SK-N-SH (cell line): Measurements from ENCODE around the gene GTF2E1. TPM values are rescaled to one million over a fixed set of nuclear protein-coding genes. Genes with fewer than 3 reads are reported as not detected.

Experiments
- CTCF ChIA-PET: fragments of 300-600, 350-600 bp; formaldehyde crosslinking; extraction: SDS; loops from one replicate; lab custom pipeline; 2021; lab: Yijun Ruan, JAX
- POLR2A ChIA-PET: fragments of 350-600 bp; sonication (Branson Sonifier 250); formaldehyde crosslinking; extraction: SDS; loops from one replicate; lab custom pipeline; 2020; ENCODE audit warnings: antibody characterized with exemption, inconsistent platforms; lab: Yijun Ruan, JAX
- DNase-seq: peaks from one replicate; pipeline ENCODE4 v3.0.0; 2012
- H2AFZ ChIP-seq: fragments of 200-600 bp; sonication (generic); 2 replicates; pipeline ENCODE4 v1.8.1; 2016; ENCODE audit warnings: antibody characterized with exemption, mild to moderate bottlenecking, low read depth
- H3F3A ChIP-seq: fragments of 200-600 bp; sonication (generic); replicated peaks from 2 replicates; pipeline ENCODE3; 2016; ENCODE audit warnings: antibody characterized with exemption, mild to moderate bottlenecking; ENCODE audit not compliant: insufficient read depth
- H3K27ac ChIP-seq, 2 experiments: fragments of 200-500 bp in 1 of 2; fragments of 200-600 bp in 1 of 2; sonication (Bioruptor generic) in 1 of 2; sonication (generic), shearing (Covaris generic) in 1 of 2; 2 replicates each; pipeline versions ENCODE4 v1.5.1 to v1.6.1; 2014 to 2016; ENCODE audit warnings: low read depth in 2 of 2, inconsistent platforms in 1 of 2, low read length in 1 of 2, mild to moderate bottlenecking in 1 of 2, mixed read lengths in 1 of 2
- H3K27me3 ChIP-seq: fragments of 200-600 bp; sonication (generic), shearing (Covaris generic); 2 replicates; pipeline ENCODE4 v1.6.1; 2016; ENCODE audit warnings: mixed run types; ENCODE audit not compliant: insufficient read depth
- H3K36me3 ChIP-seq, 2 experiments: fragments of 200-500 bp in 1 of 2; fragments of 200-600 bp in 1 of 2; sonication (Bioruptor generic) in 1 of 2; sonication (generic) in 1 of 2; replicated peaks in 1 of 2; 2 replicates each; pipeline versions ENCODE3 to v1.5.1; 2014 to 2016; ENCODE audit warnings: low read length in 1 of 2, mild to moderate bottlenecking in 1 of 2; ENCODE audit not compliant: insufficient read depth in 2 of 2, control insufficient read depth in 1 of 2
- H3K4me1 ChIP-seq, 2 experiments: fragments of 200-500 bp in 1 of 2; fragments of 200-600 bp in 1 of 2; sonication (Bioruptor generic) in 1 of 2; sonication (generic), shearing (Covaris generic) in 1 of 2; 2 replicates each; pipeline versions ENCODE4 v1.5.1 to v1.6.1; 2014 to 2016; ENCODE audit warnings: low read depth in 1 of 2, low read length in 1 of 2, mixed run types in 1 of 2; ENCODE audit not compliant: insufficient read depth in 2 of 2, control insufficient read depth in 1 of 2
- H3K4me2 ChIP-seq: fragments of 200-600 bp; sonication (generic), shearing (Covaris generic); 2 replicates; pipeline ENCODE4 v1.6.1; 2017; ENCODE audit warnings: mixed run types
- H3K4me3 ChIP-seq, 2 experiments: fragments of 200-500 bp in 1 of 2; fragments of 200-600 bp in 1 of 2; sonication (Bioruptor generic) in 1 of 2; sonication (generic), shearing (Covaris generic) in 1 of 2; 2 replicates each; pipeline versions ENCODE4 v1.5.1 to v1.8.1; 2014 to 2016; ENCODE audit warnings: low read depth in 2 of 2, inconsistent platforms in 1 of 2, low read length in 1 of 2, mild to moderate bottlenecking in 1 of 2, mixed read lengths in 1 of 2, moderate library complexity in 1 of 2
- H3K79me2 ChIP-seq: fragments of 200-600 bp; sonication (generic); 2 replicates; pipeline ENCODE4 v1.8.1; 2017; ENCODE audit warnings: mild to moderate bottlenecking; ENCODE audit not compliant: insufficient read depth
- H3K9ac ChIP-seq: fragments of 200-600 bp; sonication (generic); 2 replicates; pipeline ENCODE4 v1.6.1; 2017; ENCODE audit warnings: mixed run types
- H3K9me2 ChIP-seq: fragments of 200-600 bp; sonication (generic); 2 replicates; pipeline ENCODE4 v1.6.1; 2017; ENCODE audit warnings: mixed run types
- H3K9me3 ChIP-seq: fragments of 200-600 bp; sonication (generic); 2 replicates; pipeline ENCODE4 v1.6.1; 2017; ENCODE audit warnings: mixed run types, mild to moderate bottlenecking, moderate library complexity
- H4K20me1 ChIP-seq: fragments of 200-600 bp; sonication (generic); 2 replicates; pipeline ENCODE4 v1.6.1; 2017; ENCODE audit warnings: mild to moderate bottlenecking, mixed run types; ENCODE audit not compliant: insufficient read depth
- ELF1 ChIP-seq: IDR thresholded peaks from 2 replicates; pipeline ENCODE4 v1.4.0; 2012
- EP300 ChIP-seq, 2 experiments: IDR thresholded peaks; 2 replicates each; pipeline versions ENCODE4 v1.4.0 to v1.6.1; 2012; ENCODE audit warnings: borderline replicate concordance in 1 of 2, low read depth in 1 of 2, low read length in 1 of 2
- FOXM1 ChIP-seq: IDR thresholded peaks from 2 replicates; pipeline ENCODE4 v1.4.0; 2012; ENCODE audit warnings: low read depth, mild to moderate bottlenecking
- GATA2 ChIP-seq: sonication (generic); formaldehyde crosslinking; IDR thresholded peaks from 2 replicates; pipeline ENCODE4 v1.5.0; 2020; ENCODE audit warnings: mild to moderate bottlenecking, missing genetic modification reagents
- NRF1 ChIP-seq: IDR thresholded peaks from 2 replicates; pipeline ENCODE4 v1.6.1; 2012; ENCODE audit warnings: low read depth, mild to moderate bottlenecking, low read length
- POLR2AphosphoS5 ChIP-seq: IDR thresholded peaks from 2 replicates; pipeline ENCODE4 v1.6.1; 2012; ENCODE audit warnings: low read depth, low read length
- RAD21 ChIP-seq: IDR thresholded peaks from 2 replicates; pipeline ENCODE4 v1.6.1; 2012; ENCODE audit warnings: mild to moderate bottlenecking, low read length
- RCOR1 ChIP-seq: fragments of 150-350 bp; IDR thresholded peaks from 2 replicates; pipeline ENCODE4 v1.6.1; 2017; ENCODE audit warnings: antibody characterized with exemption, low read length
- RFX5 ChIP-seq: IDR thresholded peaks from 2 replicates; pipeline ENCODE4 v1.6.1; 2012; ENCODE audit warnings: mild to moderate bottlenecking, improper control_type of control experiment, low read length
- RXRA ChIP-seq: IDR thresholded peaks from 2 replicates; pipeline ENCODE4 v1.4.0; 2012; ENCODE audit warnings: low read depth, mild to moderate bottlenecking, borderline replicate concordance
- SIN3A ChIP-seq: IDR thresholded peaks from 2 replicates; pipeline ENCODE4 v1.6.1; 2012; ENCODE audit warnings: low read depth, mild to moderate bottlenecking, low read length, moderate library complexity, borderline replicate concordance
- SMC3 ChIP-seq: IDR thresholded peaks from 2 replicates; pipeline ENCODE4 v1.6.1; 2012; ENCODE audit warnings: low read depth, low read length, improper control_type of control experiment
- TEAD4 ChIP-seq: IDR thresholded peaks from 2 replicates; pipeline ENCODE4 v1.4.0; 2012; ENCODE audit warnings: mild to moderate bottlenecking, borderline replicate concordance; ENCODE audit not compliant: insufficient read depth
- WGBS: methylation state at CpG from one replicate; pipeline ENCODE4 v1.1.6; 2017; ENCODE audit warnings: low lambda C conversion rate; 5-methylcytosine and 5-hydroxymethylcytosine counted together
- polyA plus RNA-seq, 3 experiments: library from polyadenylated mRNA; depleted of rRNA; stranded (reverse); fragments of >200 nt; gene quantifications; 2 replicates each; pipeline ENCODE4 v1.2.3, GENCODE V29; 2012
- TF ChIP-seq, protein P1 (sequence below): fragments of 150-350 bp; IDR thresholded peaks from 2 replicates; pipeline ENCODE4 v1.6.1; 2016; ENCODE audit warnings: mild to moderate bottlenecking, low read depth, low read length

Gene GTF2E1
- polyA plus RNA-seq, 1 of the 3 experiments (the other 2 are of a cell fraction): 5.7 TPM

DNA sequence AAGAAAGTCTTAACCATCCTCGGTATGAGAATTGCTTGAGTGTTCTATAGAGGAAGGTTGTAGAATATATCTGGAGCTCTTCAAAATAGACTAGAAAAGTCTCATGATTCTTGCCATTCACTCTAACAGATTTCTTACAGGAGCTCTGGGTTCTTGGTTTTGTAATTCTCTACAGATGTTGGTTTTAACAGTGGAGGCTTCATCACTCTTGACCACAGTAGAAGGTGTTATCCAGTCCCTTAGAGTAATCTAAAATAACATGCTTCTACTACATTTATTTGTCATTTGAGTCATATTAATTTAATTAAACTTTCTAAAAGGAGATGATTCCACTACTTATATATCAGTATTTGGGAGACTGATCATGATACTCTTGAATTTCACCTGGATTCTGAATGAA, 9.7 kb downstream of the GTF2E1 start:
- CTCF ChIA-PET: no interaction called here

DNA sequence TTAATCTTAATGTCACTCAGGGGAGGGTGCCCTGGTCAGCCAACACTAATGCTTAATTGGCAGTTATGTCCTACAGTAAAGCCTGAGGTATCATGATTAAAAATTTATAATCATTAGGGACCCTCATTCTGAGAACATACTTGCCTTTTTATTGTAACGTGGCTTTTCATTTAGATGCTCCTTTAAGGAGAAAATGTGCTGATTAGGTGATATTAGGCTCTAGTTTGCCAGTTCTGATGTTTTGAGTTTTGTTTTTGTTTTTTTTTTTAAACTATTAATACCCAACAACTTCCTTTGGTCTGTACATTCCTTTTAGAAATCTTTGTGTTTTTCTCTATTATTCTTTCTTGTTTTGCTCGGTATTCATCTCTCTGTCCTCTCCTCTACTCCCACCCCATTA, 10.3 kb downstream of the GTF2E1 start:
- Histone ChIP-seq H3K9me2 (no peaks in the 10 kb centered on the region; the same call in 1 of the 2 replicates), H3K4me3 (no peak overlapping the region), H3K79me2 (peaks cover 92% of the 10 kb centered on the region), H3K27ac (no peak overlapping the region), H3K27me3 (no peaks in the 10 kb centered on the region), H3K4me1 (peaks cover 0 to 9% of the 10 kb centered on the region in 2 experiments; a peak in 1 of 4 replicates), H3K4me2 (no peak overlapping the region), H4K20me1 (no peaks in the 10 kb centered on the region), H3F3A (no peaks in the 10 kb centered on the region), H3K9ac (no peak overlapping the region), H3K36me3 (peaks cover 33 to 47% of the 10 kb centered on the region in 2 experiments), H2AFZ (no peak overlapping the region), H3K9me3 (no peaks in the 10 kb centered on the region)
- CTCF ChIA-PET: no interaction called here
- 95% methylated on average over 2 of the region's 2 CpGs for WGBS
- POLR2A ChIA-PET: no interaction called here
- DNase-seq: no peak
- TF ChIP-seq SIN3A (no peak), SMC3 (no peak), RCOR1 (no peak), RFX5 (no peak), GATA2 (CRISPR knock-in tag) (no peak), TEAD4 (no peak), RXRA (no peak), EP300 (IDR thresholded peaks at IDR 0.05; ENCODE audit: borderline replicate concordance in 1 of 2, low read depth in 1 of 2, low read length in 1 of 2) (no peak), FOXM1 (no peak)

More for the DNA sequence above, 9.7 kb downstream of the GTF2E1 start:
- no peaks in the 10 kb centered on the region for H3K9me3 ChIP-seq
- no peaks in the 10 kb centered on the region for H3F3A ChIP-seq
- POLR2A ChIA-PET: no interaction called here
- no peak for TF ChIP-seq RAD21
- TF ChIP-seq POLR2AphosphoS5: no peak
- TF ChIP-seq, protein P1, sequence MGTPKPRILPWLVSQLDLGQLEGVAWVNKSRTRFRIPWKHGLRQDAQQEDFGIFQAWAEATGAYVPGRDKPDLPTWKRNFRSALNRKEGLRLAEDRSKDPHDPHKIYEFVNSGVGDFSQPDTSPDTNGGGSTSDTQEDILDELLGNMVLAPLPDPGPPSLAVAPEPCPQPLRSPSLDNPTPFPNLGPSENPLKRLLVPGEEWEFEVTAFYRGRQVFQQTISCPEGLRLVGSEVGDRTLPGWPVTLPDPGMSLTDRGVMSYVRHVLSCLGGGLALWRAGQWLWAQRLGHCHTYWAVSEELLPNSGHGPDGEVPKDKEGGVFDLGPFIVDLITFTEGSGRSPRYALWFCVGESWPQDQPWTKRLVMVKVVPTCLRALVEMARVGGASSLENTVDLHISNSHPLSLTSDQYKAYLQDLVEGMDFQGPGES: no peak
- no peak for TF ChIP-seq ELF1
- TF ChIP-seq NRF1: no peak
- no peaks in the 10 kb centered on the region for H3K27me3 ChIP-seq
- no peak overlapping the region for H2AFZ ChIP-seq
- no peak for DNase-seq
- peaks cover 0 to 9% of the 10 kb centered on the region in 2 experiments; a peak in 1 of 4 replicates for H3K4me1 ChIP-seq
- peaks cover 93% of the 10 kb centered on the region for H3K79me2 ChIP-seq
- H3K9me2 ChIP-seq: no peaks in the 10 kb centered on the region; the same call in 1 of the 2 replicates
- no peak overlapping the region for H3K4me2 ChIP-seq
- peaks cover 31 to 43% of the 10 kb centered on the region in 2 experiments for H3K36me3 ChIP-seq
- no peaks in the 10 kb centered on the region for H4K20me1 ChIP-seq
- no peak overlapping the region for H3K27ac ChIP-seq
- H3K9ac ChIP-seq: no peak overlapping the region
- H3K4me3 ChIP-seq: no peak overlapping the region
- 92% methylated on average over 1 of the region's 1 CpG for WGBS
